Measurements from ENCODE around the gene TMEM52B. TPM values are rescaled to one million over a fixed set of nuclear protein-coding genes. Genes with fewer than 3 reads are reported as not detected.
"Not testable (repeated sequence)": the region's sequence is repeated elsewhere in the genome, so short reads cannot be mapped to it uniquely, and the experiment has no call there.

TMEM52B gene
- polyA plus RNA-seq, 4 donors: 154 to 185 (median 175) TPM

GRCh38 chr12:10170216-10170615 lies 8.6 kb upstream of the TMEM52B start:
- DNase-seq (ENCODE audit: low read depth in 4 of 4, low spot score in 3 of 4): no peak

DNA sequence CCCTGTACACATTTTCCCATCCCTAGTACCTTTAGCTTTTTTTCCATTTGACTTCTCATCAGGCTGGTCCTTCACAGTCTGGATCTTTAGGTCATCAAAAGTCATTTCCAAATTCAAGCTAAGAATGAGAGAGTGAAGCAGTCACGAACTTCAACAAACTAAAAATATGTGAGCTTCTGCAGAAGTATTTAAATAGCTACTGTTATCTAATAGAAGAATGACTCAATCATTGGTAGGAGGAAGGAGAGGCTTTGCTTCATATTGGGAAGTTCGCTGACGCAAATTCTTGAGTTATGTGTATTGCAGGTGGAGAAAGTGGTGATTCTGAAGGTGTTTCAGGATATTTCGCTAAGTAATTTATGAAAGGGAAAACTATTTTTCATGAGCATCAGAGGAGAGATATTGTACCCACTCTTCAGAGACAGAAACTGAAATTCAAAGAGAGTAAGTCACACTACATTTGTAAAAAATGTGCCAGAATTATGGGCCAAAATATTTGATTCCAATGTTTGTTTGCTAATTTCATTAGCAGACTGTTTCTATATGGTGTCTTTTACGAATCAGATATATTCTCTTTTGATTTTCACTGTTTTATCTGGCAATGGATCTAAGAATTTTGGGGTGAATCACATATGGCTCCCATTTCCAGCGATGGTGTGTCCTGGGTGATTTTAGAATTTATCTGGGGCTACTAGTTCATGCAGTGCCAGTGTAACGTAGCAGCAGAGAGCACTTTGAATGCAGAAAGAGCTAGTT lies 6.7 kb upstream of the TMEM52B start, which contains the start of gene OLR1:
OLR1 (minus strand) TSS at position 160 of the 756 bp plus-strand sequence; CDS start at position 105, 55 bp downstream.
- no peak for DNase-seq (ENCODE audit: low read depth in 4 of 4, low spot score in 3 of 4)

- DNase-seq (ENCODE audit: low read depth in 4 of 4, low spot score in 3 of 4): no peak
Measured at GRCh38 chr12:10174986-10175614, 3.7 kb upstream of the TMEM52B start.

GRCh38 chr12:10175846-10176636 lies 2.8 kb upstream of the TMEM52B start:
- DNase-seq (ENCODE audit: low read depth in 4 of 4, low spot score in 3 of 4): peak in 3 of 4 donors; percentile 31 to 51 (median 35)

DNA sequence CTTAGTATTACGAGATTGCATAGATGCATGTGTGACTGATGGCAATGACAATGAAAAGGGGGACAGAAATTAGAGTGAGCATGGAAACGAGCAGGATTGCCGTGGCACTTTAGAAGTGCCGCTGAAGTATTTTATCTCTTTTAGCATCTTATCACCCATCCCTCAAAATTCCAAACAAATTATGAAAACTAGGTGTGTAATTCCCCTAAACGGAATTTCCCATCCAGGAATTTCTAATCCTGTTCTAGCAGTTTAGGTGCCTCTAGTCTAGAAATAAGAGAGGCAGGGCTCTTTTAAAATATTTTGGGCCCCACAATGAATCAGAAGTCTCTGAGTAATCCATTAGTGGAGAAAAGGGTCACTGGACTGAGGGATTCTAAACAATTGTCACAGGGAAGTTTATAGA lies 947 bp downstream of the TMEM52B start:
- no peak for DNase-seq (ENCODE audit: low read depth in 4 of 4, low spot score in 3 of 4)

DNA sequence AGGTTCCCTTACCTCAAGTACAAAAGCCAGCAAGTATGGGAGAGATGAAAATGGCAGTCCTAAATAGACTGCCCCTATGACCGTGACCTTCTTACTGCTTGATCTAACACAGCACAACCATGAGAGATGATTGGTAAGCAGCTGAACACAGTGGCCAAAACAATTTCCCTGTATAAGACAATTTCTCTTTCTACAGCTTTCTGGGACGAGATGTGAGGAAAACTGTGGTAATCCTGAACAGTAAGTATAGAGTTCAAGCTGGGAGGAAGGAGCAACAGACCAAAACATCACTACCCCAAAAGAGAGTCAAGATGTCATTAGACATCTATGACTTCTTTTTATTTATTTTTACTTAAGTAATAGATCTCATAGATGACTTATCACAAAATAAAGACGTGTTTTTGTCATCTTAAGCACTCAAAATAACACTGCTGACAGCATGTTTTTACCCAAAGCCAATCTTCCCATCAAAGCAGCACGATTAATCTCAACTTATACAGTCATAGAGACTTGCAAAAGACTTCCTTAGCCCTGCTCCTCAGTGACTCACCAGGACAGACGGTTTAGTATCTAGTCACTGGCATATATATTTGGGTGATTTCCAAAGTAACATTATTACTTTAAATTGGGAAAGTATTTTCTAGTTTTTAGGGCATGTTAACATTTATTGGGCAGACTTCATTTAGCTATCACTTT lies 3.7 kb downstream of the TMEM52B start:
- no peak for DNase-seq (ENCODE audit: low read depth in 4 of 4, low spot score in 3 of 4)

- no peak for DNase-seq (ENCODE audit: low read depth in 4 of 4, low spot score in 3 of 4)
Measured at GRCh38 chr12:10184261-10184843, 5.5 kb downstream of the TMEM52B start.

GRCh38 chr12:10186299-10186698 lies 7.5 kb downstream of the TMEM52B start:
- no peak for DNase-seq (ENCODE audit: low read depth in 4 of 4, low spot score in 3 of 4)

DNA sequence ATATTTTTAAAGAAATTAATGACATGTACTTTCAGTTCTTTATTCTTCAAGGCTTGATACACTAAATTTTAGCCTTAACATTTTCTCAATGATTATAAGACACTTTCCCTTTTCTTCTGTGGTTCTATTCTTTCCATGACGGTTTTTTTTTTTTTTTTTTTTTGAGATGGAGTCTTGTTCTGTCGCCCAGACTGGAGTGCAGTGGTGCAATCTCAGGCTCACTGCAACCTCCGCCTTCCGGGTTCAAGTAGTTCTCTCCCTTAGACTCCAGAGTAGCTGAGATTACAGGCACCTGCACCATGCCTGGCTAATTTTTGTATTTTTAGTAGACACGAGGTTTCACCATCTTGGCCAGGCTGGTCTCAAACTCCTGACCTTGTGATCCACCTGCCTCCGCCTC lies 8.1 kb downstream of the TMEM52B start:
- not testable (repeated sequence) for DNase-seq (ENCODE audit: low read depth in 4 of 4, low spot score in 3 of 4)

GRCh38 chr12:10189653-10190052 lies 10.8 kb downstream of the TMEM52B start:
- no peak for DNase-seq (ENCODE audit: low read depth in 4 of 4, low spot score in 3 of 4)

- peak in 3 of 4 donors; percentile 30 to 52 (median 44) for DNase-seq (ENCODE audit: low read depth in 4 of 4, low spot score in 3 of 4)
Measured at GRCh38 chr12:10190558-10191388, 11.9 kb downstream of the TMEM52B start.

DNA sequence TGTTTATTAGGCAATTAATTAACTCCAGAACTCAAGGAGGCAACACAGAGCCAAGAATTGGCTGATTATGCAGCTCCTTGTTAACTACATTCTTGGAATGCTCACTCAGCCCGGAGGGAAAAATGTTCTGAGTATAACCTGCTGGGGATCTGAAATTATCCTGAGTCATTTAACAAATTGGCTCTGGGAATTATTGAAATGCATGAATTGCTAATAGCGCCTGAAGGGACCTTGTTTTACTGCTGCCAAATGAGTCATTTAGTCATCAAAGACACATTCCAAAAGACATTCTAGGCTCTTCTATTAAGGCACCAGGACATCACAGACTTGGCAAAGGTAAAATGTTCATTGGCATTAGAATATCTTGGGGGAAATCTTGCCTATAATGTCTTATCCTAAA lies 13.0 kb downstream of the TMEM52B start:
- no peak for DNase-seq (ENCODE audit: low read depth in 4 of 4, low spot score in 3 of 4)

DNA sequence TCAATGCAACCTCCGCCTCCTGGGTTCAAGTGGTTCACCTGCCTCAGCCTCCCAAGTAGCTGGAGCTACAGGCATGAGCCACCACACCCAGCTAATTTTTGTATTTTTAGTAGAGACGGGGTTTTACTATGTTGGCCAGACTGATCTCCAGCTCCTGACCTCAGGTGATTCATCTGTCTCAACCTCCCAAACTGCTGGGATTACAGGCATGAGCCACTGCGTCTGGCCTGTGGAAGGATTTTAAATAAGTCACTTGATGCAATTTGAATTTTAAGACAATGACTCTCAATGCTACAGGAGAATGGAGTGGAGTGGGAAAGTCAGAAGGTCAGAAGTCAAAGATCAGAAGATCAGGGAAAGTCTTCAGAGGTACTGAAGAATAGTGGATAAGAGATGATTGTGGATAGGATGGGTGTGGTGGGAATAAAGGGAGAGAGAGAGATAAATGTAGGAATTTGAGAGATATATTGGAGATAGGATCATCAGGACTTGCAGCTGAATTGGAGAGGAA lies 15.4 kb downstream of the TMEM52B start:
- DNase-seq (ENCODE audit: low read depth in 4 of 4, low spot score in 3 of 4): no peak

DNA sequence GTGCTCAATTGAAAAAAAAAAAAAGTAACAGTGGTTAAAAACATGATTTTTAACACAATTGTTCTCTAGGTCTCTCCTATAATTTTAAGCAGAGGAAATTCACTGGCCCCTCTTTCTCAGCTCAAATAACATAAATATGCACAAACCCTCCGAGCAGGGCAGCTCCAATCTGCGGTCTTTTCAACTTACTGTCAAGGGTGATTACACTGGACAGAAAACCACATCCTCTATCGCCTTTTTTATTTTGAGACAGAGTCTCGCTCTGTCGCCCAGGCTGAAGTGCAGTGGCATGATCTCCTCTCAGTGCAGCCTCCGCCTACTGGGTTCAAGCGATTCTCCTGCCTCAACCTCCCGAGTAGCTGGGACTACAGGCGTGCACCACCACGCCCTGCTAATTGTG lies 17.4 kb downstream of the TMEM52B start:
- no peak for DNase-seq (ENCODE audit: low read depth in 4 of 4, low spot score in 3 of 4)

- DNase-seq (ENCODE audit: low read depth in 4 of 4, low spot score in 3 of 4): no peak
Measured at GRCh38 chr12:10197879-10198278, 19.0 kb downstream of the TMEM52B start.

DNA sequence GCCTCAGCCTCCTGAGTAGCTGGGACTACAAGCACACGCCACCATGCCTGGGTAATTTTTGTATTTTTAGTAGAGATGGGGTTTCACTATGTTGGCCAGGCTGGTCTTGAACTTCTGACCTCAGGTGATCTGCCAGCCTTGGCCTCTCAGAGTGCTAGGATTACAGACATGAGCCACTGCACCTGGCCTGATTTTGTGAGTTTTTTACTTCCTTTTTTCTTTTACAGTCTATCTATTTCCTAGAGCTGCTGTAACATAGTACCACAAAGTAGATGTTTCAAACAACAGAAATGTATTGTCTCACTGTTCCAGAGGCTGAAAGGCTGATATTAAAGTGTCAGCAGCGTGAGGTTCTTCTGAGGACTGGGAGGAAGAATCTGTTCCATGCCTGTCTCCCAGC lies 25.7 kb downstream of the TMEM52B start:
- not testable (repeated sequence) for DNase-seq (ENCODE audit: low read depth in 4 of 4, low spot score in 3 of 4)

DNA sequence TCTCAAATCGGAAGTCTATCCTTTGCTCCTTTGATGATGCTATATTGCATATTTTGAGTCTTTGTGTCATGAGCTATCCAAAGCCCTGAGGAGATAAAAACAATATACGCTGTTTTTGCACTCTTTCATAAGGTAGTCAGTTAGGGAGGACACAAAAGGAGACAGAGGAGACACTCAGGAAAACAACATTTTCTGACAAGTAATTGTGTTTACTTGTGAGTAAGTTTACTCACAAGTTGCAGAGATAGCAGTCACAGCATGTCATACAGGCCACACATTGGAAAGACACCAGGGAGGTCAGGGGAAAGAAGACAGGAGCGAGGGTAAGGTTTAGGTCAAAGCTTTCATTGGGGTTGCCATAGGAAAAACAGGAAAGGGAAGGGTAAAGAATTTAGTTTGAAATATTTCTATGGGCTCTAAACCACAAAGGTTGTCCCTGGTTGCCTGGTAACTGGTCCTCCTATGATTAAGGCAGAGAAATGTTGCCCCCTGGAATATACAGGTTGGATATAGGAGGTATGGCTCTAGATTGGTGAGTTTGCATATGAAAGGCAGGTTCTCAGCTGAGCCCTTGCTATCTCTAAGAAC lies 26.5 kb downstream of the TMEM52B start:
- DNase-seq (ENCODE audit: low read depth in 4 of 4, low spot score in 3 of 4): no peak

DNA sequence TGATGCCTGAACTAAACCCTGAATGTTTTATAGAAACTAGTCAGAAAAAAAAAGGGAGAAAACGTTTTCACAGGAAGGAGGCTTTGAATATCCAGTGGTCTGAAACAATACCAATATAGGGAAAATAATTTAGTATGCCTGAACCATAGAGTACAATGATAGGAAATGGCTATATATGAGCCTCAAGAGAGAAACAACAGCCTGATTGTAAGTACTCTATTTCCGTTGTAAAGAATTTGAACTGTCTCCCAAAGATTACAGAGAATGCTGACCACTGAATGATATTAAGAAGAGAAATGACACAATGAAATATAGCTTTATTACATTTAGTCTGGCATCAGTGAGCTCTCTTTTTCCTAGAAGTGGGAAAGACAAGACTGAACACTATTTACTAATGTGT lies 28.3 kb downstream of the TMEM52B start:
- DNase-seq (ENCODE audit: low read depth in 4 of 4, low spot score in 3 of 4): no peak

GRCh38 chr12:10210225-10210624 lies 31.4 kb downstream of the TMEM52B start:
- DNase-seq (ENCODE audit: low read depth in 4 of 4, low spot score in 3 of 4): no peak

Data from right renal pelvis (tissue), 4 donors.